ENCODE results near the gene JAG2. TPM values are rescaled to one million over a fixed set of nuclear protein-coding genes. Genes with fewer than 3 reads are reported as not detected.

The JAG2 gene
- total RNA-seq, 1 experiment from 2014 or later: 12.2 TPM

DNA sequence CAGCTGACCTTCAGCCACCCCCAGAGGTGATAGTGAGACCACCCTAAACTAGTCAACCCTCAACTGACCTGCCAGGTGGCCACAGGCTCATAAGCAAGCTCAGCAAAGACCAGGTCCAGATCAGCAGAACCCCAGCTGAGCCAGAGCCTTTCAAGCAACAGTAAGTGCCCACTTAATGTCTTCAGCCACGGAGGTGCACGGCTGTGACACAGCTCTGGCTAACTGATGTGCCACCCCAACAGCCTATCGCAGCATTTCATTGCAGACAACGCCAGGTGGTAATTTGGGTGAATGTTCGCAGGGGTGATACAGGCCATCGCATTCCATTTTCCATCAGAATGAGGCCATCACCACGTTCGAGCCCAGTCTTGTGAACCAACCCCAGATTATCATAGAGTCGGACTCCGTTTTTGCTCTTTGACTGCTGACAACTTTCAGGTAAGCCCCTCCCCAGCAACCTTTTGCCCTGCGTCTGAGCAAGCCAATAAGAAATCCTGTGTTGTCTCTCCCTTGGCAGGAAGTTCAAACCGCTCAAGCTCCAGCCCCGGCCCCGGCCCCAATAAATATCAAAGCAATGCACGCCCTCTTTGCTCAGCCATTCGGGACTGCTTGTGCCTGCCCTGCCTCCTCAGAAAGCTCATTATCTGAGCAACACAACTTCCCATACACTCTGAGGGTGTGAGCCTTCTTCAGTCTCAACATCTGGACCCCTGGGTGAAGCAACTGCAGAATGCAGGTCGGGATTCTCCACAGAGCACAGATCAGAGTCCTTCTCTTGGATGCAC, 44.4 kb downstream of the JAG2 start:
- DNase-seq (ENCODE audit: low spot score) (no peak), ATAC-seq (no peak)
- peaks cover 9% of the 10 kb centered on the region for H3K27me3 Mint-ChIP-seq (ENCODE audit: low read depth)
- H3K36me3 Mint-ChIP-seq: peaks cover 11% of the 10 kb centered on the region
- 0 out of 2 replicates have a peak, but pooled peaks cover 3% of the 10 kb centered on the region for H3K4me1 Mint-ChIP-seq
- no peak for TF ChIP-seq TEAD4 (CRISPR knock-in tag; IDR thresholded peaks at IDR 0.05)
- no peak for TF ChIP-seq HMGXB4 (CRISPR knock-in tag; IDR thresholded peaks at IDR 0.05)
- TF ChIP-seq, protein P1, sequence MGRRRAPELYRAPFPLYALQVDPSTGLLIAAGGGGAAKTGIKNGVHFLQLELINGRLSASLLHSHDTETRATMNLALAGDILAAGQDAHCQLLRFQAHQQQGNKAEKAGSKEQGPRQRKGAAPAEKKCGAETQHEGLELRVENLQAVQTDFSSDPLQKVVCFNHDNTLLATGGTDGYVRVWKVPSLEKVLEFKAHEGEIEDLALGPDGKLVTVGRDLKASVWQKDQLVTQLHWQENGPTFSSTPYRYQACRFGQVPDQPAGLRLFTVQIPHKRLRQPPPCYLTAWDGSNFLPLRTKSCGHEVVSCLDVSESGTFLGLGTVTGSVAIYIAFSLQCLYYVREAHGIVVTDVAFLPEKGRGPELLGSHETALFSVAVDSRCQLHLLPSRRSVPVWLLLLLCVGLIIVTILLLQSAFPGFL (CRISPR knock-in tag; IDR thresholded peaks at IDR 0.05; ENCODE audit: borderline replicate concordance): no peak
- TF ChIP-seq ZNF317 (CRISPR knock-in tag; IDR thresholded peaks at IDR 0.05; ENCODE audit: borderline replicate concordance, low read depth): no peak
- no peak for TF ChIP-seq ETV6 (CRISPR knock-in tag; IDR thresholded peaks at IDR 0.05)
- TF ChIP-seq ZNF512 (CRISPR knock-in tag; IDR thresholded peaks at IDR 0.05; ENCODE audit: borderline replicate concordance): no peak
- TF ChIP-seq, protein P2, sequence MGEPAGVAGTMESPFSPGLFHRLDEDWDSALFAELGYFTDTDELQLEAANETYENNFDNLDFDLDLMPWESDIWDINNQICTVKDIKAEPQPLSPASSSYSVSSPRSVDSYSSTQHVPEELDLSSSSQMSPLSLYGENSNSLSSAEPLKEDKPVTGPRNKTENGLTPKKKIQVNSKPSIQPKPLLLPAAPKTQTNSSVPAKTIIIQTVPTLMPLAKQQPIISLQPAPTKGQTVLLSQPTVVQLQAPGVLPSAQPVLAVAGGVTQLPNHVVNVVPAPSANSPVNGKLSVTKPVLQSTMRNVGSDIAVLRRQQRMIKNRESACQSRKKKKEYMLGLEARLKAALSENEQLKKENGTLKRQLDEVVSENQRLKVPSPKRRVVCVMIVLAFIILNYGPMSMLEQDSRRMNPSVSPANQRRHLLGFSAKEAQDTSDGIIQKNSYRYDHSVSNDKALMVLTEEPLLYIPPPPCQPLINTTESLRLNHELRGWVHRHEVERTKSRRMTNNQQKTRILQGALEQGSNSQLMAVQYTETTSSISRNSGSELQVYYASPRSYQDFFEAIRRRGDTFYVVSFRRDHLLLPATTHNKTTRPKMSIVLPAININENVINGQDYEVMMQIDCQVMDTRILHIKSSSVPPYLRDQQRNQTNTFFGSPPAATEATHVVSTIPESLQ (CRISPR knock-in tag; IDR thresholded peaks at IDR 0.05): no peak
- TF ChIP-seq GABPB1 (CRISPR knock-in tag; IDR thresholded peaks at IDR 0.05): no peak
- no peak for TF ChIP-seq SP1 (CRISPR knock-in tag; conservative IDR thresholded peaks at IDR 0.05)
- TF ChIP-seq, protein P3, sequence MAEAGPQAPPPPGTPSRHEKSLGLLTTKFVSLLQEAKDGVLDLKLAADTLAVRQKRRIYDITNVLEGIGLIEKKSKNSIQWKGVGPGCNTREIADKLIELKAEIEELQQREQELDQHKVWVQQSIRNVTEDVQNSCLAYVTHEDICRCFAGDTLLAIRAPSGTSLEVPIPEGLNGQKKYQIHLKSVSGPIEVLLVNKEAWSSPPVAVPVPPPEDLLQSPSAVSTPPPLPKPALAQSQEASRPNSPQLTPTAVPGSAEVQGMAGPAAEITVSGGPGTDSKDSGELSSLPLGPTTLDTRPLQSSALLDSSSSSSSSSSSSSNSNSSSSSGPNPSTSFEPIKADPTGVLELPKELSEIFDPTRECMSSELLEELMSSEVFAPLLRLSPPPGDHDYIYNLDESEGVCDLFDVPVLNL (CRISPR knock-in tag; IDR thresholded peaks at IDR 0.05; ENCODE audit: borderline replicate concordance, low read depth): no peak
- TF ChIP-seq ZNF396 (CRISPR knock-in tag; IDR thresholded peaks at IDR 0.05; ENCODE audit: borderline replicate concordance): no peak
- no peak for TF ChIP-seq MYBL2 (CRISPR knock-in tag; IDR thresholded peaks at IDR 0.05)
- H3K27ac Mint-ChIP-seq: no peak overlapping the region
- CTCF ChIA-PET: interaction anchor here (1.0 to 1.5 kb wide), 2 partner anchors 13 to 30 kb away, joined by 3 to 4 read pairs; no protein-coding TSS in a partner anchor
- POLR2A ChIA-PET: no interaction called here
- H3K4me3 Mint-ChIP-seq: no peak overlapping the region
- peaks cover 32% of the 10 kb centered on the region for H3K9me3 Mint-ChIP-seq

- ChIA-PET POLR2A (no interaction called here), CTCF (interaction anchor here (1.5 kb wide), 1 partner anchor 14 kb away, joined by 4 read pairs; no protein-coding TSS in a partner anchor)
- Mint-ChIP-seq H3K4me1 (0 out of 2 replicates have a peak, but pooled peaks cover 3% of the 10 kb centered on the region), H3K4me3 (no peak overlapping the region), H3K27me3 (ENCODE audit: low read depth) (peaks cover 9% of the 10 kb centered on the region), H3K27ac (no peak overlapping the region), H3K9me3 (peaks cover 32% of the 10 kb centered on the region), H3K36me3 (peaks cover 11% of the 10 kb centered on the region)
- DNase-seq (ENCODE audit: low spot score) (no peak), ATAC-seq (no peak)
- no peak for TF ChIP-seq STAT6 (CRISPR knock-in tag; conservative IDR thresholded peaks at IDR 0.05; ENCODE audit: low read depth)
- TF ChIP-seq FOXK1 (CRISPR knock-in tag; IDR thresholded peaks at IDR 0.05): no peak
- TF ChIP-seq PRRX2 (CRISPR knock-in tag; IDR thresholded peaks at IDR 0.05): no peak
- TF ChIP-seq ELF4 (CRISPR knock-in tag; IDR thresholded peaks at IDR 0.05; ENCODE audit: low read depth): no peak
- TF ChIP-seq, protein P4, sequence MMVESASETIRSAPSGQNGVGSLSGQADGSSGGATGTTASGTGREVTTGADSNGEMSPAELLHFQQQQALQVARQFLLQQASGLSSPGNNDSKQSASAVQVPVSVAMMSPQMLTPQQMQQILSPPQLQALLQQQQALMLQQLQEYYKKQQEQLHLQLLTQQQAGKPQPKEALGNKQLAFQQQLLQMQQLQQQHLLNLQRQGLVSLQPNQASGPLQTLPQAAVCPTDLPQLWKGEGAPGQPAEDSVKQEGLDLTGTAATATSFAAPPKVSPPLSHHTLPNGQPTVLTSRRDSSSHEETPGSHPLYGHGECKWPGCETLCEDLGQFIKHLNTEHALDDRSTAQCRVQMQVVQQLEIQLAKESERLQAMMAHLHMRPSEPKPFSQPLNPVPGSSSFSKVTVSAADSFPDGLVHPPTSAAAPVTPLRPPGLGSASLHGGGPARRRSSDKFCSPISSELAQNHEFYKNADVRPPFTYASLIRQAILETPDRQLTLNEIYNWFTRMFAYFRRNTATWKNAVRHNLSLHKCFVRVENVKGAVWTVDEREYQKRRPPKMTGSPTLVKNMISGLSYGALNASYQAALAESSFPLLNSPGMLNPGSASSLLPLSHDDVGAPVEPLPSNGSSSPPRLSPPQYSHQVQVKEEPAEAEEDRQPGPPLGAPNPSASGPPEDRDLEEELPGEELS (CRISPR knock-in tag; IDR thresholded peaks at IDR 0.05): no peak
- no peak for TF ChIP-seq MXD4 (CRISPR knock-in tag; IDR thresholded peaks at IDR 0.05; ENCODE audit: borderline replicate concordance)
- TF ChIP-seq NFE2L1 (CRISPR knock-in tag; IDR thresholded peaks at IDR 0.05): no peak
Observed at GRCh38 chr14:105123064-105123665, 45.4 kb downstream of the JAG2 start.

Data from WTC11 (cell line).